Astrocyte (in vitro differentiated cells and primary cell): Measurements from ENCODE around the gene PLPP4. TPM values are rescaled to one million over a fixed set of nuclear protein-coding genes. Genes with fewer than 3 reads are reported as not detected.
A peak's percentile ranks its signal among the peaks of the same experiment; 100 is the strongest.

Experiments
- DNase-seq: peaks from one replicate; pipeline ENCODE4 v3.0.0-alpha.2; 2010; ENCODE audit warnings: low read depth
- FAIRE-seq: peaks from 2 replicates; lab custom pipeline; 2011; peaks lifted over from hg19 to GRCh38; lab: Jason Lieb, UNC
- H2AFZ ChIP-seq: 2 replicates; pipeline ENCODE4 v1.6.0; 2012; ENCODE audit warnings: low read depth, low read length, inconsistent platforms
- H3K27ac ChIP-seq: 2 replicates; pipeline ENCODE4 v1.5.1; 2011; ENCODE audit warnings: low read depth, low read length, inconsistent platforms
- H3K27me3 ChIP-seq: 2 replicates; pipeline ENCODE4 v1.6.0; 2011; ENCODE audit warnings: low read length, inconsistent platforms; ENCODE audit not compliant: insufficient read depth
- H3K36me3 ChIP-seq: 2 replicates; pipeline ENCODE4 v1.5.1; 2011; ENCODE audit warnings: low read length, inconsistent platforms; ENCODE audit not compliant: insufficient read depth
- H3K4me1 ChIP-seq: 2 replicates; pipeline ENCODE4 v1.5.1; 2011; ENCODE audit warnings: low read length, inconsistent platforms; ENCODE audit not compliant: insufficient read depth
- H3K4me2 ChIP-seq: 2 replicates; pipeline ENCODE4 v1.6.0; 2012; ENCODE audit warnings: low read length, inconsistent platforms
- H3K4me3 ChIP-seq: 2 replicates; pipeline ENCODE4 v1.5.1; 2011; ENCODE audit warnings: low read depth, mild to moderate bottlenecking, low read length, inconsistent platforms; ENCODE audit not compliant: insufficient read depth
- H3K79me2 ChIP-seq: 2 replicates; pipeline ENCODE4 v1.6.0; 2012; ENCODE audit warnings: mild to moderate bottlenecking, low read length, inconsistent platforms; ENCODE audit not compliant: insufficient read depth
- H3K9ac ChIP-seq: 2 replicates; pipeline ENCODE4 v1.6.0; 2012; ENCODE audit warnings: mild to moderate bottlenecking, low read length, inconsistent platforms
- H3K9me3 ChIP-seq: 2 replicates; pipeline ENCODE4 v1.5.1; 2012; ENCODE audit warnings: low read depth, mild to moderate bottlenecking, low read length, inconsistent platforms; ENCODE audit not compliant: insufficient read depth
- H4K20me1 ChIP-seq: 2 replicates; pipeline ENCODE4 v1.6.0; 2012; ENCODE audit warnings: low read length, inconsistent platforms; ENCODE audit not compliant: insufficient read depth
- H3K27ac Mint-ChIP-seq: one replicate; pipeline ENCODE4 v1.8.0; 2021; ENCODE audit warnings: mild to moderate bottlenecking, mixed read lengths; ENCODE audit not compliant: unreplicated experiment
- H3K27me3 Mint-ChIP-seq: one replicate; pipeline ENCODE4 v1.8.0; 2021; ENCODE audit warnings: low read depth, mixed read lengths; ENCODE audit not compliant: unreplicated experiment
- H3K36me3 Mint-ChIP-seq: one replicate; pipeline ENCODE4 v1.8.0; 2021; ENCODE audit warnings: low read depth, mixed read lengths; ENCODE audit not compliant: unreplicated experiment
- H3K4me1 Mint-ChIP-seq: one replicate; pipeline ENCODE4 v1.8.0; 2021; ENCODE audit warnings: low read depth, mixed read lengths; ENCODE audit not compliant: unreplicated experiment
- H3K4me3 Mint-ChIP-seq: one replicate; pipeline ENCODE4 v1.8.0; 2021; ENCODE audit warnings: mild to moderate bottlenecking, moderate library complexity, mixed read lengths; ENCODE audit not compliant: unreplicated experiment
- H3K9me3 Mint-ChIP-seq: one replicate; pipeline ENCODE4 v1.8.0; 2021; ENCODE audit warnings: mild to moderate bottlenecking, mixed read lengths; ENCODE audit not compliant: unreplicated experiment
- EZH2 ChIP-seq: IDR thresholded peaks from 2 replicates; pipeline ENCODE4 v1.6.1; 2012; ENCODE audit warnings: mild to moderate bottlenecking, low read length, inconsistent platforms; ENCODE audit not compliant: insufficient read depth
- total RNA-seq: library from RNA; stranded (reverse); gene quantifications from 2 replicates; pipeline ENCODE4 v1.2.1, GENCODE V29; 2021
- TF ChIP-seq, protein P1 (sequence below): IDR thresholded peaks from 2 replicates; pipeline ENCODE4 v1.5.1; 2011; ENCODE audit warnings: low read depth, mild to moderate bottlenecking, inconsistent platforms, low read length, moderate library complexity; ENCODE audit not compliant: insufficient read depth

The PLPP4 gene
- total RNA-seq, 1 donor from 2014 or later, result 44.1 TPM

GRCh38 chr10:120479506-120479905 lies 22.5 kb downstream of the PLPP4 start:
- peaks cover 16% of the 10 kb centered on the region for H3K9me3 Mint-ChIP-seq

DNA sequence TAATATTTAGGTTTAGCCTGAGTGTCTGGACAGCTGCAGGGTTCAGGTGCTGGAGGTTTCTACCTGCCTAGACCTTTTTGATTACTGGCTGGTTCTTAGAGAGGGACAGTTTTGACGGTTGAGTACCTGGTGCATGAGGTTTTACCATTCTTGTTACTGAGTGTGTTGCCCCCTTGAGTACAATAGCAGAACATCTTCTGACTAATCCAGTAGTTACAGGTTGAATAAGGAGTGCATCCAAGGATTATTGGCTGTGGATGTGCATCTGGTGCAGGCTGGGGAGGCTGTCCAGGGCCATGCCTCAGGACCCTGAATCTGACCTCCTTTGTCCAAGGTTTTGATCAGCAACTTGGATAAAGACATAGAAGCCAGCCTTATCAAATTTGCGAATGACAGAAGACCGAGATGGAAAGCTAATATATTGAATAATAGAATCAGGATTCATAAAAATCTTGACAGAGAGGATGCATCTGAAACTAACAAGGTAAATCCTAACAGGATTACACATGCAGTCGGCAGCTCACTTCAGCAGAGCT lies 23.1 kb downstream of the PLPP4 start:
- no peaks in the 10 kb centered on the region for H3K36me3 ChIP-seq
- no peaks in the 10 kb centered on the region for H3K9me3 ChIP-seq
- peak overlapping the region; percentile 20 for H3K27ac Mint-ChIP-seq
- H4K20me1 ChIP-seq, result peaks cover 27% of the 10 kb centered on the region
- FAIRE-seq, result no peak
- no peaks in the 10 kb centered on the region for H3K27me3 ChIP-seq
- peaks cover 26% of the 10 kb centered on the region for H3K36me3 Mint-ChIP-seq
- H3K4me1 Mint-ChIP-seq, result peaks cover 42% of the 10 kb centered on the region
- H2AFZ ChIP-seq, result no peak overlapping the region
- no peak overlapping the region for H3K27ac ChIP-seq
- H3K9me3 Mint-ChIP-seq, result peaks cover 16% of the 10 kb centered on the region
- no peak overlapping the region for H3K4me3 ChIP-seq
- DNase-seq, result no peak
- no peak overlapping the region for H3K9ac ChIP-seq
- peaks cover 75% of the 10 kb centered on the region for H3K79me2 ChIP-seq
- no peak overlapping the region for H3K4me3 Mint-ChIP-seq
- peaks cover 23% of the 10 kb centered on the region for H3K4me1 ChIP-seq
- TF ChIP-seq, protein P1, sequence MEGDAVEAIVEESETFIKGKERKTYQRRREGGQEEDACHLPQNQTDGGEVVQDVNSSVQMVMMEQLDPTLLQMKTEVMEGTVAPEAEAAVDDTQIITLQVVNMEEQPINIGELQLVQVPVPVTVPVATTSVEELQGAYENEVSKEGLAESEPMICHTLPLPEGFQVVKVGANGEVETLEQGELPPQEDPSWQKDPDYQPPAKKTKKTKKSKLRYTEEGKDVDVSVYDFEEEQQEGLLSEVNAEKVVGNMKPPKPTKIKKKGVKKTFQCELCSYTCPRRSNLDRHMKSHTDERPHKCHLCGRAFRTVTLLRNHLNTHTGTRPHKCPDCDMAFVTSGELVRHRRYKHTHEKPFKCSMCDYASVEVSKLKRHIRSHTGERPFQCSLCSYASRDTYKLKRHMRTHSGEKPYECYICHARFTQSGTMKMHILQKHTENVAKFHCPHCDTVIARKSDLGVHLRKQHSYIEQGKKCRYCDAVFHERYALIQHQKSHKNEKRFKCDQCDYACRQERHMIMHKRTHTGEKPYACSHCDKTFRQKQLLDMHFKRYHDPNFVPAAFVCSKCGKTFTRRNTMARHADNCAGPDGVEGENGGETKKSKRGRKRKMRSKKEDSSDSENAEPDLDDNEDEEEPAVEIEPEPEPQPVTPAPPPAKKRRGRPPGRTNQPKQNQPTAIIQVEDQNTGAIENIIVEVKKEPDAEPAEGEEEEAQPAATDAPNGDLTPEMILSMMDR, result no peak
- no peak for TF ChIP-seq EZH2
- no peak overlapping the region for H3K4me2 ChIP-seq
- no peaks in the 10 kb centered on the region for H3K27me3 Mint-ChIP-seq

More at GRCh38 chr10:120479506-120479905, 22.5 kb downstream of the PLPP4 start:
- H3K9ac ChIP-seq, result no peak overlapping the region
- H4K20me1 ChIP-seq, result peaks cover 22% of the 10 kb centered on the region
- H3K27me3 ChIP-seq, result no peaks in the 10 kb centered on the region
- no peaks in the 10 kb centered on the region for H3K36me3 ChIP-seq
- H2AFZ ChIP-seq, result no peak overlapping the region
- FAIRE-seq (peak; percentile 37), DNase-seq (no peak)
- H3K4me3 ChIP-seq, result no peak overlapping the region
- Mint-ChIP-seq H3K27ac (no peak overlapping the region), H3K4me3 (no peak overlapping the region), H3K36me3 (peaks cover 26% of the 10 kb centered on the region), H3K27me3 (no peaks in the 10 kb centered on the region), H3K4me1 (peaks cover 40% of the 10 kb centered on the region)
- no peak for TF ChIP-seq EZH2
- TF ChIP-seq, protein P1, result no peak
- H3K79me2 ChIP-seq, result peaks cover 72% of the 10 kb centered on the region
- no peaks in the 10 kb centered on the region for H3K9me3 ChIP-seq
- H3K27ac ChIP-seq, result no peak overlapping the region
- H3K4me1 ChIP-seq, result peaks cover 23% of the 10 kb centered on the region
- H3K4me2 ChIP-seq, result no peak overlapping the region

GRCh38 chr10:120480848-120481247 lies 23.8 kb downstream of the PLPP4 start:
- H3K9me3 ChIP-seq, result no peaks in the 10 kb centered on the region
- FAIRE-seq, result no peak
- peaks cover 23% of the 10 kb centered on the region for H3K4me1 ChIP-seq
- H3K4me3 Mint-ChIP-seq, result no peak overlapping the region
- no peaks in the 10 kb centered on the region for H3K27me3 Mint-ChIP-seq
- no peak overlapping the region for H3K9ac ChIP-seq
- no peak overlapping the region for H3K4me2 ChIP-seq
- H3K36me3 Mint-ChIP-seq, result peaks cover 29% of the 10 kb centered on the region
- no peaks in the 10 kb centered on the region for H3K36me3 ChIP-seq
- H2AFZ ChIP-seq, result no peak overlapping the region
- H3K27me3 ChIP-seq, result no peaks in the 10 kb centered on the region
- H3K79me2 ChIP-seq, result peaks cover 75% of the 10 kb centered on the region
- H4K20me1 ChIP-seq, result peaks cover 34% of the 10 kb centered on the region
- peaks cover 16% of the 10 kb centered on the region for H3K9me3 Mint-ChIP-seq
- TF ChIP-seq, protein P1, result no peak
- TF ChIP-seq EZH2, result no peak
- H3K4me3 ChIP-seq, result no peak overlapping the region
- peaks cover 39% of the 10 kb centered on the region for H3K4me1 Mint-ChIP-seq
- H3K27ac ChIP-seq, result no peak overlapping the region
- no peak for DNase-seq
- peak overlapping the region; percentile 20 for H3K27ac Mint-ChIP-seq
